Neuronal stem cell (in vitro differentiated cells): ENCODE measurements around the gene TUBA4A.

Source experiments
- DNase-seq: peaks from one replicate; pipeline ENCODE4 v3.0.0-alpha.2; 2013; ENCODE audit warnings: low spot score
- H2AFZ ChIP-seq: one replicate; pipeline ENCODE4 v1.6.1; 2013; ENCODE audit warnings: mild to moderate bottlenecking, low read length, inconsistent platforms
- H2AK5ac ChIP-seq: 2 replicates; pipeline ENCODE4 v1.6.1; 2013; ENCODE audit warnings: low read depth, mild to moderate bottlenecking, inconsistent platforms, low read length, moderate library complexity, mixed read lengths
- H2BK120ac ChIP-seq: 2 replicates; pipeline ENCODE4 v1.6.1; 2013; ENCODE audit warnings: low read depth, mild to moderate bottlenecking, inconsistent platforms, low read length, moderate library complexity, mixed read lengths
- H2BK12ac ChIP-seq: one replicate; pipeline ENCODE4 v1.6.1; 2013; ENCODE audit warnings: low read length, inconsistent platforms
- H2BK15ac ChIP-seq: 2 replicates; pipeline ENCODE4 v1.6.1; 2013; ENCODE audit warnings: mild to moderate bottlenecking, low read length, inconsistent platforms, mixed read lengths
- H2BK5ac ChIP-seq: one replicate; pipeline ENCODE4 v1.6.1; 2013; ENCODE audit warnings: inconsistent platforms, mild to moderate bottlenecking, low read length, moderate library complexity
- H3K14ac ChIP-seq: one replicate; pipeline ENCODE4 v1.6.1; 2013; ENCODE audit warnings: low read length, inconsistent platforms
- H3K18ac ChIP-seq: 2 replicates; pipeline ENCODE4 v1.6.1; 2013; ENCODE audit warnings: low read length, inconsistent platforms
- H3K23ac ChIP-seq: 2 replicates; pipeline ENCODE4 v1.6.1; 2013; ENCODE audit warnings: low read depth, mild to moderate bottlenecking, mixed read lengths, low read length, inconsistent platforms; ENCODE audit not compliant: poor library complexity
- H3K27ac ChIP-seq: replicated peaks from 3 replicates; pipeline ENCODE4 v1.5.1; 2013; ENCODE audit warnings: low read length, inconsistent platforms
- H3K27me3 ChIP-seq, 3 experiments: 2 replicates each; pipeline ENCODE4 v1.6.1; 2013; ENCODE audit warnings: low read length in 3 of 3, mild to moderate bottlenecking in 2 of 3, inconsistent platforms in 1 of 3, low read depth in 1 of 3, mixed read lengths in 1 of 3, moderate library complexity in 1 of 3; ENCODE audit not compliant: control insufficient read depth in 3 of 3, insufficient read depth in 3 of 3
- H3K36me3 ChIP-seq, 2 donors: replicated peaks in 1 of 2; 2 replicates each; pipeline ENCODE4 v1.6.1; 2013; ENCODE audit warnings: low read length in 2 of 2; ENCODE audit not compliant: control insufficient read depth in 2 of 2, insufficient read depth in 2 of 2
- H3K4ac ChIP-seq: 2 replicates; pipeline ENCODE4 v1.6.1; 2013; ENCODE audit warnings: inconsistent platforms, mild to moderate bottlenecking, low read length, moderate library complexity
- H3K4me1 ChIP-seq, 2 donors: 1 replicate in 1 of 2; 2 replicates in 1 of 2; pipeline ENCODE4 v1.6.1; 2013; ENCODE audit warnings: low read length in 2 of 2, low read depth in 1 of 2; ENCODE audit not compliant: control insufficient read depth in 2 of 2, insufficient read depth in 1 of 2
- H3K4me2 ChIP-seq: one replicate; pipeline ENCODE4 v1.6.1; 2013; ENCODE audit warnings: mild to moderate bottlenecking, low read length, inconsistent platforms; ENCODE audit not compliant: insufficient read depth, poor library complexity, severe bottlenecking
- H3K4me3 ChIP-seq, 2 donors: 2 replicates each; pipeline ENCODE4 v1.5.1; 2013; ENCODE audit warnings: low read length in 2 of 2, mild to moderate bottlenecking in 2 of 2, inconsistent platforms in 1 of 2, moderate library complexity in 1 of 2
- H3K79me1 ChIP-seq: one replicate; pipeline ENCODE4 v1.6.1; 2013; ENCODE audit warnings: low read depth, mild to moderate bottlenecking, inconsistent platforms, low read length, moderate library complexity
- H3K9ac ChIP-seq: one replicate; pipeline ENCODE4 v1.6.1; 2013; ENCODE audit warnings: mild to moderate bottlenecking, low read depth, low read length, inconsistent platforms; ENCODE audit not compliant: poor library complexity
- H3K9me3 ChIP-seq, 2 donors: replicated peaks in 1 of 2; 2 replicates each; pipeline versions ENCODE3 to v1.6.1; 2013; ENCODE audit warnings: low read length in 2 of 2, mild to moderate bottlenecking in 2 of 2, inconsistent platforms in 1 of 2, low read depth in 1 of 2, mixed read lengths in 1 of 2, moderate library complexity in 1 of 2; ENCODE audit not compliant: control insufficient read depth in 2 of 2, insufficient read depth in 1 of 2
- H4K8ac ChIP-seq: one replicate; pipeline ENCODE4 v1.6.1; 2013; ENCODE audit warnings: low read depth, mild to moderate bottlenecking, inconsistent platforms, low read length, moderate library complexity
- H4K91ac ChIP-seq: one replicate; pipeline ENCODE4 v1.6.1; 2013; ENCODE audit warnings: low read length, low read depth, mild to moderate bottlenecking, inconsistent platforms; ENCODE audit not compliant: poor library complexity
- WGBS, 2 donors: extraction: QIAGEN DNeasy Blood & Tissue Kit; methylation state at CpG; one replicate each; pipeline ENCODE4 v1.1.7; 2013; ENCODE audit warnings: missing lambda C conversion rate in 2 of 2, mixed read lengths in 1 of 2; ENCODE audit not compliant: insufficient read length in 2 of 2, insufficient replicate concordance in 1 of 2; ENCODE audit errors: extremely low coverage in 2 of 2; 5-methylcytosine and 5-hydroxymethylcytosine counted together

TUBA4A gene

DNA sequence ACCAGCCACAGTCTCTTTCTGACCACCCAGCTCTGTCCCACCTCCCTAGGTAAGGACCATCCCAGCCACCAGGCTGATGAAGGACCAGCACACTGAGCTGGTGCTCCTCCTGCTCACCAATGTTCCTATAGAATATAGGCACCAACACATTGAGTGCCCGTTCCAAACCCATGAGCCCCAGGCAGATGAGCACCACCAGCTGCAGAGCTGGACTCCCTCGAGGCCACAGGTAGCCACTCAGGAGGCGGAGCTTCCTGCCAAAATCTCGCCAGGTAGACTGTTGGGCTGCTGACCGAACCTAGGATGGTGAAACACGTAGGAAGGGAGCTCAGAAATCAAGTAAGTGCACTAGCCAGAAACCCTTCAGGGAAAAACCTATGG is 37.2 kb downstream of the TUBA4A start:
- H3K36me3 ChIP-seq: peaks cover 38 to 68% of the 10 kb centered on the region in 2 donors

DNA sequence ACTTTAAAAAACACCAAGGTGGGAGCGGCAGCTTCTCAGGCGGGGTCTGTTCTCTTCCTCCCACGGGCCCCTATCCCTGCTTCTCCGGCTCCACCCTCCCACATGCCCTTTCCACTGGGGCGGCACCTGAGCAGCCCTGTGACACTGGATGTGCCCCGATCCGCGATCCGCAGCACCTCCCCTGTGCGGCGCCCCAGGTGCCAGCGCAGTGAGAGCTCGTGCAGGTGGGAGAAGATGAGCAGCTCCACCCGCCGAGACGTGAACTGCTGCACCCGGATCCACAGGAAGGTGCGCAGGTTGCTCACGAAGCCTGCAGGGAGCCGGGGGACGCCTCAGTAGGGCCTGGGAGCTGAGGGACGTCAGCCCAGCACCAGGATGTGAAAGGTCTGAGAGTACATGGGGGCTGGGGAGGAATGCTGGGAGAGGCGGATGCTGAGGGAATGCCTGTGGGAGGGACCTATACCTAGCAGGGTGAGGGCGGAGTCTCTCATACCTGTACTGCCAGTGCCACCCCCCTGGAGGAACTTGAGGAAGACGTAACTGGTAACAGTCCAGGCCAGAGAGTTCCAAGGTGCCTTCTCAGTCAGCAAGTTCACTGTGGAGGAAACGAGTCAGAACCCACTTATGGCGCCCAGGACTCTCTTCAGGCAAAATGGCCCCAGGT is 37.7 kb downstream of the TUBA4A start:
- peaks cover 7 to 12% of the 10 kb centered on the region in 2 donors for H3K4me1 ChIP-seq
- peak overlapping the region; percentile 72 for H2BK5ac ChIP-seq
- H3K14ac ChIP-seq: no peak overlapping the region
- H3K23ac ChIP-seq: peak overlapping the region; percentile 49
- DNase-seq: no peak
- peak overlapping the region; percentile 68 for H3K9ac ChIP-seq
- no peak overlapping the region for H2AFZ ChIP-seq
- H3K79me1 ChIP-seq: no peaks in the 10 kb centered on the region
- H3K18ac ChIP-seq: peak overlapping the region; percentile 81
- no peak overlapping the region for H2AK5ac ChIP-seq
- H3K4me3 ChIP-seq: no peak overlapping the region
- H3K36me3 ChIP-seq: peaks cover 41 to 68% of the 10 kb centered on the region in 2 donors
- H3K4ac ChIP-seq: no peak overlapping the region
- no peak overlapping the region for H3K27ac ChIP-seq
- no peak overlapping the region for H2BK120ac ChIP-seq
- no peak overlapping the region for H4K8ac ChIP-seq
- no peak overlapping the region for H2BK12ac ChIP-seq
- no peak overlapping the region for H2BK15ac ChIP-seq
- H3K4me2 ChIP-seq: no peak overlapping the region
- H3K27me3 ChIP-seq: no peaks in the 10 kb centered on the region
- no peak overlapping the region for H4K91ac ChIP-seq
- H3K9me3 ChIP-seq: no peaks in the 10 kb centered on the region
- no CpG with 5 or more reads among the region's 27 CpGs for WGBS, 2 donors

More for the DNA sequence above, 37.2 kb downstream of the TUBA4A start:
- DNase-seq: no peak
- Histone ChIP-seq H3K9me3 (no peaks in the 10 kb centered on the region), H3K79me1 (no peaks in the 10 kb centered on the region), H3K18ac (no peak overlapping the region), H3K4me1 (peaks cover 7 to 12% of the 10 kb centered on the region in 2 donors), H2AFZ (no peak overlapping the region), H3K4me3 (no peak overlapping the region), H2AK5ac (no peak overlapping the region), H4K91ac (no peak overlapping the region), H3K14ac (no peak overlapping the region), H2BK5ac (no peak overlapping the region), H2BK15ac (no peak overlapping the region), H3K23ac (peak overlapping the region; percentile 49), H3K4ac (no peak overlapping the region), H3K27me3 (no peaks in the 10 kb centered on the region), H3K27ac (no peak overlapping the region), H3K4me2 (no peak overlapping the region), H2BK12ac (no peak overlapping the region), H2BK120ac (no peak overlapping the region), H4K8ac (no peak overlapping the region), H3K9ac (no peak overlapping the region)
- WGBS, 2 donors: no CpG with 5 or more reads among the region's 6 CpGs

DNA sequence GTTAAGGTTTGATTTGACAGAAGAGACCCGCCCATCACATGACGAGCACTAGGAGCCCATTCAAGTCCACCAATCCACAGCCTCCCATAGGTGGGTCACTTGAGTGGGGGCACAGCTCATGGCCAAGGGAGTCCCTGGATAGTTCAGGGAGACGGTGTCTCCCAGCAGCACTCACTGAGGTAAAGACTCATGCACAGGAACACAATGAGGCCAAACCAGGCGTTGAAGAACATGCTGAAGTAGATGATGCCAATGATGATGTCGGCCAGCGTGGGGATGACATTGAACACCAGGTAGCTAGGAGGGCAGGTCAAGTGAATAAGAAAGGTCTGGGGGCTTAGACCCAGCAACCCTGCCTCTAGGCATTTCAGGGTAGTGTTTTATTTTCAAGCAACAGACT is 38.9 kb downstream of the TUBA4A start:
- Histone ChIP-seq H3K27ac (no peak overlapping the region), H4K91ac (no peak overlapping the region), H2BK5ac (no peak overlapping the region), H3K27me3 (no peaks in the 10 kb centered on the region), H3K4me2 (no peak overlapping the region), H3K79me1 (no peaks in the 10 kb centered on the region), H3K9ac (no peak overlapping the region), H3K4me1 (peaks cover 7 to 11% of the 10 kb centered on the region in 2 donors), H2BK15ac (no peak overlapping the region), H3K4ac (no peak overlapping the region), H3K18ac (no peak overlapping the region), H2AK5ac (no peak overlapping the region), H3K14ac (no peak overlapping the region), H3K36me3 (peaks cover 40 to 68% of the 10 kb centered on the region in 2 donors), H3K23ac (no peak overlapping the region), H2BK12ac (no peak overlapping the region), H4K8ac (no peak overlapping the region), H2AFZ (no peak overlapping the region), H2BK120ac (no peak overlapping the region), H3K4me3 (no peak overlapping the region), H3K9me3 (no peaks in the 10 kb centered on the region)
- WGBS, 2 donors: no CpG with 5 or more reads among the region's 6 CpGs
- DNase-seq: no peak

DNA sequence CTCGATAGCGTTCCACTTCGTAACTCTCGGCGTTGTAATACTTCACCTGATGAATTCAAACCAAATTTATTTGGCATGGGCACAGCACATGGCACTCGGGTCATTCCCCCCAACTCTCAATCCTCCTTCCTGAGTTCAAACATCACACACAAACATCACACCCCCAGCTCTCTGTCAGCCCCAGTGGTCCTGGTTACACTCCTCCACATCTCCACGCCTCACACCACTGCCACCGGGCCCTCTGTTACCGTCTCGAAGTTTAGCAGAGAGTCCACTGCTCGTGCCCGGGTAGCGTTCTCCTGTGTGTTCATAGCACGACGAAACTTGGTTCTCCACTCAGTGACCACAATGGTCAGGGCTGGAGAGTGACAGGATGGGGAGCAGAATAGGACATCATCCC is 39.6 kb downstream of the TUBA4A start:
- Histone ChIP-seq H4K8ac (no peak overlapping the region), H3K4me1 (peaks cover 4 to 6% of the 10 kb centered on the region in 2 donors), H3K36me3 (peaks cover 44 to 70% of the 10 kb centered on the region in 2 donors), H3K9me3 (no peaks in the 10 kb centered on the region), H4K91ac (no peak overlapping the region), H3K23ac (no peak overlapping the region), H2BK15ac (no peak overlapping the region), H2AFZ (no peak overlapping the region), H3K9ac (no peak overlapping the region), H3K27ac (no peak overlapping the region), H3K27me3 (no peaks in the 10 kb centered on the region), H3K4me2 (no peak overlapping the region), H3K18ac (no peak overlapping the region), H2BK5ac (no peak overlapping the region), H2AK5ac (no peak overlapping the region), H3K4ac (no peak overlapping the region), H3K14ac (no peak overlapping the region), H2BK120ac (no peak overlapping the region), H3K79me1 (no peaks in the 10 kb centered on the region), H2BK12ac (no peak overlapping the region), H3K4me3 (no peak overlapping the region)
- WGBS, 2 donors: no CpG with 5 or more reads among the region's 15 CpGs
- DNase-seq: no peak
